Loucy (cell line): ENCODE results near the gene RGPD3.
"Not testable (repeated sequence)": the region's sequence is repeated elsewhere in the genome, so short reads cannot be mapped to it uniquely, and the experiment has no call there.

Experiments used
- H2AFZ ChIP-seq: fragments of 200-600 bp; sonication (generic); 2 replicates; pipeline ENCODE4 v1.6.0; 2016; ENCODE audit warnings: antibody characterized with exemption, mild to moderate bottlenecking, low read length, moderate library complexity
- H3F3A ChIP-seq: fragments of 200-600 bp; 2 replicates; pipeline ENCODE4 v1.6.0; 2016; ENCODE audit warnings: antibody characterized with exemption, low read depth, mild to moderate bottlenecking
- H3K27me3 ChIP-seq: fragments of 200-600 bp; sonication (generic); 2 replicates; pipeline ENCODE4 v1.6.1; 2014; ENCODE audit warnings: low read length, mild to moderate bottlenecking; ENCODE audit not compliant: insufficient read depth, poor library complexity, severe bottlenecking
- H3K36me3 ChIP-seq: fragments of 200-600 bp; sonication (generic); 2 replicates; pipeline ENCODE4 v1.6.1; 2016; ENCODE audit warnings: low read length; ENCODE audit not compliant: insufficient read depth
- H3K4me1 ChIP-seq: fragments of 200-600 bp; sonication (generic); 2 replicates; pipeline ENCODE4 v1.5.1; 2014; ENCODE audit warnings: low read length, mild to moderate bottlenecking; ENCODE audit not compliant: insufficient read depth, poor library complexity, severe bottlenecking
- H3K4me2 ChIP-seq: fragments of 200-600 bp; sonication (generic); 2 replicates; pipeline ENCODE4 v1.6.0; 2014; ENCODE audit warnings: antibody characterized with exemption, low read length, low read depth, mild to moderate bottlenecking; ENCODE audit not compliant: poor library complexity, severe bottlenecking
- H3K4me3 ChIP-seq: fragments of 200-600 bp; sonication (generic); 2 replicates; pipeline ENCODE4 v1.5.1; 2014; ENCODE audit warnings: low read length, mild to moderate bottlenecking, mixed read lengths; ENCODE audit not compliant: poor library complexity, severe bottlenecking
- H3K79me2 ChIP-seq: fragments of 200-600 bp; sonication (generic); 2 replicates; pipeline ENCODE4 v1.6.1; 2014; ENCODE audit warnings: low read length; ENCODE audit not compliant: insufficient read depth
- H3K9ac ChIP-seq: fragments of 200-600 bp; sonication (generic); 2 replicates; pipeline ENCODE4 v1.6.0; 2014; ENCODE audit warnings: mild to moderate bottlenecking, low read depth, low read length, moderate library complexity; ENCODE audit not compliant: poor library complexity, severe bottlenecking
- H3K9me2 ChIP-seq: fragments of 200-600 bp; sonication (generic); replicated peaks from 2 replicates; pipeline ENCODE4 v1.6.1; 2016; ENCODE audit warnings: low read depth, low read length, mixed read lengths
- H3K9me3 ChIP-seq: fragments of 200-600 bp; sonication (generic); 2 replicates; pipeline ENCODE4 v1.6.1; 2014; ENCODE audit warnings: mild to moderate bottlenecking, antibody characterized with exemption, low read length, low read depth; ENCODE audit not compliant: insufficient read depth
- H4K20me1 ChIP-seq: fragments of 200-600 bp; sonication (generic); 2 replicates; pipeline ENCODE4 v1.6.0; 2014; ENCODE audit warnings: antibody characterized with exemption, low read length, mild to moderate bottlenecking; ENCODE audit not compliant: insufficient read depth, poor library complexity, severe bottlenecking

Gene RGPD3

GRCh38 chr2:106390680-106391079, 77.5 kb downstream of the RGPD3 start:
- not testable (repeated sequence) for H3K79me2 ChIP-seq, H3K4me3 ChIP-seq, H3K9me2 ChIP-seq, H3K9me3 ChIP-seq, H4K20me1 ChIP-seq, H3K4me1 ChIP-seq, H2AFZ ChIP-seq, H3K27me3 ChIP-seq, H3K36me3 ChIP-seq, H3K4me2 ChIP-seq, H3K9ac ChIP-seq, H3F3A ChIP-seq

- H3K4me3 ChIP-seq, H4K20me1 ChIP-seq, H3K27me3 ChIP-seq, H3K4me2 ChIP-seq, H3K79me2 ChIP-seq, H3K9me3 ChIP-seq, H3K4me1 ChIP-seq, H3K36me3 ChIP-seq, H3F3A ChIP-seq, H2AFZ ChIP-seq, H3K9ac ChIP-seq, H3K9me2 ChIP-seq: not testable (repeated sequence)
Observed at GRCh38 chr2:106388814-106389410, 79.3 kb downstream of the RGPD3 start.

- H3K9me3 ChIP-seq, H3F3A ChIP-seq, H3K4me1 ChIP-seq, H4K20me1 ChIP-seq, H2AFZ ChIP-seq, H3K4me2 ChIP-seq, H3K9me2 ChIP-seq, H3K27me3 ChIP-seq, H3K9ac ChIP-seq, H3K79me2 ChIP-seq, H3K36me3 ChIP-seq, H3K4me3 ChIP-seq: not testable (repeated sequence)
Observed at GRCh38 chr2:106384548-106384947, 83.7 kb downstream of the RGPD3 start.

- not testable (repeated sequence) for H3K9me2 ChIP-seq, H3K4me3 ChIP-seq, H2AFZ ChIP-seq, H3K9ac ChIP-seq, H3K79me2 ChIP-seq, H3K27me3 ChIP-seq, H3K4me2 ChIP-seq, H3F3A ChIP-seq, H4K20me1 ChIP-seq, H3K9me3 ChIP-seq, H3K36me3 ChIP-seq, H3K4me1 ChIP-seq
Observed at GRCh38 chr2:106381867-106382266, 86.3 kb downstream of the RGPD3 start.

- H3K9me2 ChIP-seq, H3F3A ChIP-seq, H3K4me3 ChIP-seq, H3K9ac ChIP-seq, H2AFZ ChIP-seq, H3K79me2 ChIP-seq, H3K4me2 ChIP-seq, H3K36me3 ChIP-seq, H3K4me1 ChIP-seq, H4K20me1 ChIP-seq, H3K27me3 ChIP-seq, H3K9me3 ChIP-seq: not testable (repeated sequence)
Observed at GRCh38 chr2:106379567-106379966, 88.6 kb downstream of the RGPD3 start.

DNA sequence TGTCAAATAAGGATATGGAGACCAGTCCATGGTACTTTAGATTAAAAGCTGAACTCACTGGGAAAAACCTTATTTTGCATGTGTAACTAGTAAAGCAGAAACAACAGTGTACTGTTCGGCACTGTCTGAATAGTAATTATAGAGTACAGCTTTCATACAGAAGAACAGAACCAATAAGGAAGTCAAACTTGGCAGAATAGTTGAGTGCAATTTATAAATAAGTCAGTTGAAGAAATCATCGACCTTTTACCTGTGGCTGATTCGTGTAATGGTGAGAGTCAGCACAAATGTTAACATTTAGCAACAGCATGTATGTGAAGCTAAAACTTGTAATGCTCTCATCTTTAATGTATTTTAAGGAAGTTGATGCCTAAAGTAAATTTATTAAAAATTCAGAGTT, 99.0 kb downstream of the RGPD3 start:
- not testable (repeated sequence) for H3K79me2 ChIP-seq, H2AFZ ChIP-seq, H3K9ac ChIP-seq, H3K36me3 ChIP-seq, H3K4me1 ChIP-seq, H3K27me3 ChIP-seq, H3K4me2 ChIP-seq, H4K20me1 ChIP-seq, H3K4me3 ChIP-seq, H3K9me2 ChIP-seq, H3K9me3 ChIP-seq, H3F3A ChIP-seq
